DND-41 (cell line): ENCODE results near the gene LOXL3.

Experiments
- ATAC-seq: fragments of 200-7000 bp; cut with Tn5 transposase; 3 replicates; pipeline ENCODE4 v1.9.1; 2021; ENCODE audit warnings: low read depth; ENCODE audit not compliant: insufficient read depth
- DNase-seq: peaks from one replicate; pipeline ENCODE4 v3.0.0-alpha.2; 2020
- H2AFZ ChIP-seq: 2 replicates; pipeline ENCODE4 v1.6.0; 2012; ENCODE audit warnings: low read depth, low read length
- H3K27ac ChIP-seq: 2 replicates; pipeline ENCODE4 v1.5.1; 2012; ENCODE audit warnings: low read length, inconsistent platforms
- H3K27me3 ChIP-seq: fragments of 200-600 bp; sonication (generic); 2 replicates; pipeline ENCODE4 v1.6.0; 2012; ENCODE audit warnings: low read length, mild to moderate bottlenecking, inconsistent platforms; ENCODE audit not compliant: insufficient read depth, poor library complexity
- H3K36me3 ChIP-seq: 2 replicates; pipeline ENCODE4 v1.5.1; 2012; ENCODE audit warnings: low read length, inconsistent platforms; ENCODE audit not compliant: insufficient read depth
- H3K4me1 ChIP-seq: 2 replicates; pipeline ENCODE4 v1.5.1; 2012; ENCODE audit warnings: mild to moderate bottlenecking, low read length; ENCODE audit not compliant: insufficient read depth
- H3K4me2 ChIP-seq: 2 replicates; pipeline ENCODE4 v1.6.0; 2012; ENCODE audit warnings: mild to moderate bottlenecking, moderate library complexity, low read length, inconsistent platforms; ENCODE audit not compliant: insufficient read depth
- H3K4me3 ChIP-seq, 2 experiments: fragments of 200-600 bp in 1 of 2; shearing (Covaris generic) in 1 of 2; 2 replicates each; pipeline ENCODE4 v1.5.1; 2012 to 2016; ENCODE audit warnings: inconsistent platforms in 2 of 2, low read length in 2 of 2, mild to moderate bottlenecking in 2 of 2, low read depth in 1 of 2, moderate library complexity in 1 of 2
- H3K79me2 ChIP-seq: 2 replicates; pipeline ENCODE4 v1.6.0; 2012; ENCODE audit warnings: low read length, inconsistent platforms; ENCODE audit not compliant: insufficient read depth
- H3K9ac ChIP-seq: 2 replicates; pipeline ENCODE4 v1.6.0; 2012; ENCODE audit warnings: low read depth, mild to moderate bottlenecking, inconsistent platforms, low read length, moderate library complexity
- H3K9me3 ChIP-seq: 2 replicates; pipeline ENCODE4 v1.5.1; 2012; ENCODE audit warnings: low read length, moderate library complexity, mild to moderate bottlenecking, inconsistent platforms; ENCODE audit not compliant: insufficient read depth, severe bottlenecking
- H4K20me1 ChIP-seq: 2 replicates; pipeline ENCODE4 v1.6.0; 2012; ENCODE audit warnings: low read length; ENCODE audit not compliant: insufficient read depth
- CTCF ChIP-seq: IDR thresholded peaks from 2 replicates; pipeline ENCODE4 v1.5.1; 2012; ENCODE audit warnings: borderline replicate concordance, low read length, moderate library complexity, mild to moderate bottlenecking; ENCODE audit not compliant: poor library complexity, severe bottlenecking; ENCODE audit errors: extremely low read depth
- EZH2 ChIP-seq: IDR thresholded peaks from 3 replicates; pipeline ENCODE4 v1.6.1; 2012; ENCODE audit warnings: borderline replicate concordance, low read depth, mild to moderate bottlenecking, moderate library complexity, low read length, inconsistent platforms; ENCODE audit not compliant: severe bottlenecking

LOXL3 gene

GRCh38 chr2:74529357-74530238, 24.1 kb downstream of the LOXL3 start, which contains the start of the genes AUP1 and HTRA2:
AUP1 (minus strand) TSS chr2:74529706; CDS start chr2:74529629, 77 bp downstream.
HTRA2 (plus strand) TSS chr2:74529933; CDS start chr2:74530007, 74 bp downstream.
- Histone ChIP-seq H3K79me2 (peaks cover 38% of the 10 kb centered on the region), H2AFZ (peak within 1 kb of the TSS; percentile 79), H4K20me1 (peaks cover 15% of the 10 kb centered on the region; the same call in 1 of the 2 replicates), H3K27ac (peak within 1 kb of the TSS; percentile 91), H3K4me3 (peak within 1 kb of the TSS; percentile 36 to 67), H3K9ac (peak within 1 kb of the TSS; percentile 75), H3K9me3 (no peaks in the 10 kb centered on the region), H3K36me3 (peaks cover 68% of the 10 kb centered on the region), H3K4me2 (peak within 1 kb of the TSS; percentile 87), H3K27me3 (no peaks in the 10 kb centered on the region), H3K4me1 (peaks cover 38% of the 10 kb centered on the region)
- DNase-seq (peak; percentile 94), ATAC-seq (peak; percentile 90)
- TF ChIP-seq CTCF (peak; percentile 1), EZH2 (no peak)

GRCh38 chr2:74528600-74529356, 25.0 kb downstream of the LOXL3 start:
- H3K79me2 ChIP-seq = peaks cover 38% of the 10 kb centered on the region
- H3K27me3 ChIP-seq = no peaks in the 10 kb centered on the region
- peak overlapping the region; percentile 75 for H3K9ac ChIP-seq
- H3K27ac ChIP-seq = peak overlapping the region; percentile 91
- no peaks in the 10 kb centered on the region for H3K9me3 ChIP-seq
- peaks cover 15% of the 10 kb centered on the region; the same call in 1 of the 2 replicates for H4K20me1 ChIP-seq
- ATAC-seq (peak; percentile 7), DNase-seq (no peak)
- peak; percentile 13 for TF ChIP-seq CTCF
- TF ChIP-seq EZH2 = no peak
- H3K4me1 ChIP-seq = peaks cover 38% of the 10 kb centered on the region
- peak overlapping the region; percentile 87 for H3K4me2 ChIP-seq
- H3K4me3 ChIP-seq = peak overlapping the region; percentile 36 to 67
- H3K36me3 ChIP-seq = peaks cover 68% of the 10 kb centered on the region
- peak overlapping the region; percentile 79 for H2AFZ ChIP-seq

GRCh38 chr2:74527741-74528140, 26.0 kb downstream of the LOXL3 start:
- no peak for ATAC-seq

More at GRCh38 chr2:74527741-74528140, 26.0 kb downstream of the LOXL3 start:
- H3K4me1 ChIP-seq = peaks cover 38% of the 10 kb centered on the region
- H2AFZ ChIP-seq = no peak overlapping the region
- H3K4me2 ChIP-seq = peak overlapping the region; percentile 87
- peaks cover 15% of the 10 kb centered on the region; the same call in 1 of the 2 replicates for H4K20me1 ChIP-seq
- no peaks in the 10 kb centered on the region for H3K9me3 ChIP-seq
- peaks cover 38% of the 10 kb centered on the region for H3K79me2 ChIP-seq
- peaks cover 58% of the 10 kb centered on the region for H3K36me3 ChIP-seq
- H3K27ac ChIP-seq = no peak overlapping the region
- H3K4me3 ChIP-seq = peak overlapping the region in 1 of 2 experiments; percentile 67; a peak in 2 of 4 replicates
- no peak overlapping the region for H3K9ac ChIP-seq
- no peaks in the 10 kb centered on the region for H3K27me3 ChIP-seq
- TF ChIP-seq EZH2 (no peak), CTCF (no peak)
- DNase-seq = no peak
